HG02884 (cell line): ENCODE measurements around the gene RCAN2.
A peak's percentile ranks its signal among the peaks of the same experiment; 100 is the strongest.

Source experiments
- ATAC-seq: cut with Tn5 transposase; IDR thresholded peaks from one replicate; pipeline ENCODE4 v1.9.1; 2021; ENCODE audit warnings: mild to moderate bottlenecking, moderate library complexity; ENCODE audit not compliant: unreplicated experiment

RCAN2 gene

DNA sequence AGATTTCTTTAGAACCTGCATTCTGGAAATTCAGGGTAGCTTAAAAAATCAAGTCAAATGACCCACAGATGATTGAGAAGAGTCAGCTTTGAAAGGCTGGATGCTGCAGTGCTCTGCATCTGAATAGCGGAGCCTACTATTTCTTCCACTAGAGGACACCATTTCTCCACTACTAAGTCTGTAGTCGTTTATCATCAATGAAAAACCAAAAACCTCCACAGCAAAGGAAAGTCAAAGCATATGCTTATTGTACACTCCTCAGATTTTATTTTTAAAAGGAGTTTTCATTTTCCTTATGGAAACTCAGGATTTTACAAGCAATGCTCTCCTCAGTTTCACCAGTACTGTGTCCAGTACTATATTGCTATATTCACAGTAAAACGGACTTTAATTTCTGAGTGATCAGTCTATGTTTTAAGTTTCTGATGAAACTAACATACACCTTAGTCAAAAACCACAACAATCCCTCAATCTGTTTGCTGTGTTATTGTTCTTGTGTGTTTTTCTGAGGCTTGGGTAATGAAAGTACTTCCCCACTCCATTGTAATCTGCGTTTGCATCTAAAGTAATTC, 269.9 kb downstream of the RCAN2 start:
- peak; percentile 47 for ATAC-seq

DNA sequence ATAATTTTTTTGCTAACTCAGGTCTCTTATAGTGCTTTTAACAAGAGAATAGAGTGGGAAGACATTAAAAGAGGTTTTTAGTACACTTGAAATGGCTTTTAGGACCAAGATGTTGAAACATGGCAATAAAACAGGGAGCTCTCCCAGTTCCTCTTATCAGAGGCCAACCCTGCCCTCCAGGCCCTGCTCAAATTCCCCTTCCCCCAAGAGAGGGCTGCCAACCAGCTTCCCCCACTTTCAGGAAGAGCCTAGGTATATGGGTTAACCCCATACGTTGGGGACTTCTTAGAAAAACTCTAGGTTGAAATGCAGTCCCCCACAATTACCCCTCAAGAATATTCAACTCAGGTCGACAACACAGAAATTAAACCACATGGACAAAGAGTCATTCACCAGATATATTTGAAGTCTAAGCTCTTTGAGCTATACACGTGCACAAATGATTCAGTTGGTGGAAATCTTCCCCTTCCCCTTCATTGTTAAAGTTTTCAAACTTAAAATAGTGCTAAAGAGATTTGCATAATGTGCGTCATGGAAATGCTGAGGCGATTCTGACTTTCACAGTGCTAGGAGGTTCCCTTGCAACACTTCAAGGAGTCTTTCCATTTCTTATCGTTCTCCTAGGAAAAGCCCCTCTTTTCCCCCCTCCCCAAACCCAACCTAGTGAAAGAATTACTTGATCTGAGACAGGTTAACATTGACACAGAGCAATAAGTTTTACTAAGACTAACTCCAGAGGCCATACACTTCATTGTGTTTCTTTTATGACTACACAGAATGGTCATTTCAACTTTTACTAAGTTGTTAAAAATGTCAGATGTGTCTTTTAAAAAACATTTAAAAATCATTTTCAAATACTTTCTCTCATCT, 270.7 kb downstream of the RCAN2 start:
- peak; percentile 52 for ATAC-seq

DNA sequence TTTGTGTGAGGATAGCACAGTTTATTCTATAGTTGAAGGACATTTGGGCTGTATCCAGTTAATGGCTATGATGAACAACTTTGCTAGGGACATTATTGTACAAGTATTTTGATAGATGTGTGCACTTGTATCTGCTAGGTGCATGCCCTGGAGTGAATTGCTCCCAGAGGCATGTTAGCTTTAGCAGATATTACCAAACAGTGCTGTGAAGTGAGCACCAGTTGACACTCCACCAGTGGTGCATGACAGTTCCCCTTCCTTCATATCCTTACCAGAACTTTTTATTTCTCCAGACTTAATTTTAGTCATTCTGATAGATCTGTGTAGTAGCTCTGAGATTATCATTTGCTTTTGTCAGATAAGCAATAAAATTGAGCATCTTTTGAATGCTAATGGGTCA, 271.6 kb downstream of the RCAN2 start:
- no peak for ATAC-seq

DNA sequence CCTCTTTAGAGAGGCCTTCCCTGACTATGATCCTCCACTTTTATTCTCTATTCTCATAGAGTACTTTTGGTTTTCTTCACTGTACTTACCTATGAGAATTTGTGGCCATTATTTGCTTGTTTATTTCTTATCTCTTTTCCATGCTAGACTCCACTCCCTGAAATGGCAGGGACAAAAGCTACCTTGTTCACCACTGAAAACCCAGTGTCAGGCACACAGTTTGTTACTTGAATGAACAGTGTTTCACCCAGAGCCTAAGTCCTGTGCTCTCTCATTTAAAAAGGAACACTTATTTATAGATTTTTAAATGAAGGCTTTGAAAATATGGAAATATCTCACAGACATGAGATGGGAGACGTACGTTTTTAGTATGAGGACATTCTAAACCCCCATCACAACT, 272.8 kb downstream of the RCAN2 start:
- ATAC-seq = no peak

GRCh38 chr6:46217671-46218131, 273.5 kb downstream of the RCAN2 start:
- peak; percentile 67 for ATAC-seq

DNA sequence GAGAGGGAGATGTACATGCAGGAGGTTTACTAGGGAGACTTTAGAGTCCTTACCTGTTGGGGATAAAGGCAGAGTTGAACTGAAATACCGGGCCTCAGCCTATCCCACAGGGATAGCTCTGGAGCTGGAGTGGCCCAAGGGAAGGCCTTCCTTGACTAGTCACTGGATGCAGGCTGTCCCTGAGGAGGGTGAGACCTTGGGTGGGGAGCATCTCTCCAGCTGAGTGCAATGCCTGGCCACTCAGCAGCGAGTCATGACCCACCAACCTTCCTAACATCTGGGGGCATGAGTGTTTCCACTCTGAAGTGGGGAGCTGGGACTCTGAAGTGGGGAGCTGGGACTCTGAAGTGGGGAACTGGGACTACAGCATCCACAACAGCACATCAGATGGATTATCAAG, 274.4 kb downstream of the RCAN2 start:
- no peak for ATAC-seq

GRCh38 chr6:46215777-46216176, 275.5 kb downstream of the RCAN2 start:
- no peak for ATAC-seq

DNA sequence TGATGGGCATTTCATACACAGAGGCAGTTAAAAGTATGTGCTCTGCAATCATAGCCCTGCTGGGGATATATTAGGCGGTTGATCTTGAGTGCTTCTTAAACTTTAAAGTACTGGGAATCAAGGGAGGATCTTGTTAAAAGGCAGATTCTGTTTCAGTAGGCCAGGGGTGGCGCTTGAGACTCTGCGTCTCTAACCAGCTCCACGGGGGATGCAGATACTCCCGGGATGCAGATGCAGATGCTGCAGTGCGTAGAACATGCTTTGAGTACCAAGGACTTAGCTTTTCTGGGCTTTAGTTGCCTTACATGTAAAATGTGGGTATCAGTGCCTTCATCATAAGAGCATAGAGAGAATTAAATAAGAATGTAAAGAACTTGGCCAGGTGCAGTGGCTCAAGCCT, 276.0 kb downstream of the RCAN2 start:
- no peak for ATAC-seq

DNA sequence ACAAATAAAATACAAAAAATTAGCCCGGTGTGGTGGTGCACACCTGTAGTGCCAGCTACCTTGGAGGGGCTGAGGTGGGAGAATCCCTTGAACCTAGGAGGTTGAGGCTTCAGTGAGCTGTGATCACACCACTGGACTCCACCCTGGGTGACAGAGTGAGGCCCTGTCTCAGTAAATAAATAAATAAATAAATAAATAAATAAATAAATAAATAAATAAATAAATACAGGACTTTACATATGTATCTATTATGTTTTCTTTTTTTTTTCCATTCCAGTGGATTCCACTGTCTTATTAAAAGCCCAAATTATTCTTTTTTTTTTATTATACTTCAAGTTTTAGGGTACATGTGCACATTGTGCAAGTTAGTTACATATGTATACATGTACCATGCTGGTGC, 279.3 kb downstream of the RCAN2 start:
- no peak for ATAC-seq

DNA sequence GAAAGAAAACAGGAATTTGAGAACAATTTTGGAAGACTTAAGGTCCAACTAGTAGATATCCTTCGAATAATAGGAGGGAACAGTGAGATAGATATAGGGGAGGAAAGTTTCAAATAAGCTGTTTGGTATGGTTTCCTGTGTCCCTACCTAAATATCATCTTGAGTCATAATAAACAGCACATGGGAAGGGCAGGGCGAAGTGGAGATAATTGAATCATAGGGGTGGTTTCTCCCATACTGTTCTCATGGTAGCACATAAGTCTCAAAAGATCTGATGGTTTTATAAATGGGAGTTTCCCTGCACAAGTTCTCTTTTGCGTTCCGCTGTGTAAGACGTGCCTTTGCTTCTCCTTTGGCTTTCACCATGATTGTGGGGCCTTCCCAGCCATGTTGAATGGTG, 281.0 kb downstream of the RCAN2 start:
- ATAC-seq = no peak

GRCh38 chr6:46208303-46208702, 282.9 kb downstream of the RCAN2 start:
- ATAC-seq = no peak

DNA sequence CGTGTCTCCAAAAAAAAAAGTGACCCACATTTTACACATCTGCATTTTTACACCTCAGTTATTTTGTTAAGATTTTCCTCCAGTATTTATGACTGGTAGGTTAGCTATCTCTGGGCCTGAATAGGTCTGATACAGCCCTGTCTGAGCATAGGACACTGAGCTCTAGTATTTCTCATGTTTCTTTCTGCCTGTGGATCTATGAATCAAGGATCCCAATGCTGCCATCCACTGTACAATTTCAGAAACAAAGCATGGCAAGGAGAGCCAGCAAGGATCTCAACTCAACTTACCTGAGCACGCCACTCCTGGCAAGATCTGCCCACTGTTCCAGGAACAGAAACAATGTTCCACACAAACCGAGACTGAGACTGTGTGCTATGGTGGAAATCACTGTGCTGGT, 284.1 kb downstream of the RCAN2 start:
- no peak for ATAC-seq

GRCh38 chr6:46204880-46205650, 286.2 kb downstream of the RCAN2 start:
- no peak for ATAC-seq

DNA sequence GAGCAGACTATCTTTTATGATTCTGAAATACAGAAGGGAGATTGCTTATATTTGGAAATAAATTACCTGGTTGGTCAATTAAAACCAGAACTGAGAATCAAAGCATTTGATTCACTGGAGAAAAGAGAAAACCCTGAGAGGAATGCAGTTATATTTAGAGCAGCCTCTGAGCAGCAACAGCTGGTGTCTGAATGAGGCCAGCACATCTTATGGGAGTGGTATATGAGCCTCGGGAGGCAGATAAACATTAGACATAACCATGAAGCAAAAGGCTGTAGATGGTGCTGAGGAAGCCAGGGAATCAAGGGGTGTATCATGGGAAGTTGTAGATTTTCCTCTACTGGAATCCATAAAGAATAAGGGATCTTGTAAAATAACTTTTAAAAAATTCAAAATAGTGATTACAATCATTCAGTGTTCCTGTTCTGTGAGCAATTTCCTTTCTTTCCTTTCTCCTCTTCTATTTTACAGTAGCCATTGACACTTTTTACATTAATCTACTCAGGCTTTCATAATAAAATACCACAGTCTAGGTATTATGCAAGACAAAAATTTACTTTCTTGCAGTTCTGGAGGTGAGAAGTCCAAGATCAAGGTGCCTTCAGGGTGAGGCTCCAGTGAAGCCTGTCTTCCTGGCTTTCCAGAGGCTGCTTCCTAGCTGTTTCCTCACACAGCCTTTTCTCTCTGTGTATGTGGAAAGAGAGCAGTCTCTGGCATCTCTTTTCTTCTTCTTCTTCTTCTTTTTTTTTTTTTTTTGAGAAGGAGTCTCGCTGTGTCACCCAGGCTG, 287.7 kb downstream of the RCAN2 start:
- no peak for ATAC-seq

DNA sequence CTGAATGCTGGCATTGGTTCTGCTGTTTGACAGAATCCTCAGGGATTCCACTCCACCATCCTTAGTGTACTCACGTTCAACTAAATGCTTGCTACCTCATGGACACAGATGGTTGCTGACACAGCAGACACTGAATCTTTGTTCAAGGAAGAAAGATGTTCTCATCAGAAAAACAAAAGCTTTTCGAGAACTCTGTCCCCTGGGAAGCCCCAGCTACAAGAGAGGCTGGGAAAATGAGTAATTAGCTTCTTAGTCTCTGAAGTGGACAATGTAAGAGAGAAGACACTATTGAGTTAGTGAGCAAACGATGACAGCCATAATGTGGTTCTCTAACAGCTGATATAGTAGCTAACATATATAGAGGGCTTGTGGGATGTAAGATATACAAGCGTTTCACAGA, 289.5 kb downstream of the RCAN2 start:
- ATAC-seq = no peak

GRCh38 chr6:46199387-46199786, 291.9 kb downstream of the RCAN2 start:
- no peak for ATAC-seq

GRCh38 chr6:46191961-46192360, 299.3 kb downstream of the RCAN2 start:
- no peak for ATAC-seq

DNA sequence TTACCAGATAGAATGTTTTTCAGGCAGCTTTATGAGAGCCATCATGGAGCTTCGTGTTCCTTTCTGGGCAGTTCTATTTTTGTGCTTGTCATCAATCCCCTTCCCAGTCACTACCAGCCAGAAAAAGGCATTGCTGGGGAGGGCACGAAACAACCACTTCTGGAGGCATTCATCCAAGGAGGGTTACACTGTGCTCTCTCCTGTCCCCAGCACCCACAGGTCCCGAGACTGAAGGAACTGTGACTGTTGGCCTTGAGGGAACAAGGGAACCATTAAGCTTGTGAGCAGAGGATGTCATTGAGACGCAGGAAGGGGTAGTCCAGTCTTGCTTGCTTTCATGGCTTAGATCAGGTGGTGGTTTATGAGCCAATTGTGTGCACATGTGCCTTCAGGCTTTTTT, 300.4 kb downstream of the RCAN2 start:
- no peak for ATAC-seq

DNA sequence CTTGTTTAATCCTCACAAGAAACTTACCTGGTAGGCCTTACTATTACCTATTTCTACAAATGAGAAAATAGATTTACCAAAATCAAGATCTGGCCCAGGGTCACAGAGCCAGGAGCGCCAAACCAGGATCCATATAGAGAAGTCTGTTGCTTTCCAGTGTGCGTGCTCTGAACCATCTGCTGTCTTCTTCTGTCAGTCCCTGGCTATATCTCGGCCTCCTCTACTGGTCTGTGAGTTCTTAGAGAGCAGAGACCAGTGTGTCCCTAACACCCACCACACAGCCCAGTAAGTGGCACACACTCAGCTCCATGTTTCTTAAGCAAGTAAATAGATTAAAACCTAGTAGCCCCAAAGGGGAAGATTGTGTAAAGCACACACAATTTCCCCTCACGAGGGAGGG, 301.5 kb downstream of the RCAN2 start:
- ATAC-seq = no peak

- no peak for ATAC-seq
Observed at GRCh38 chr6:46186583-46186982, 304.7 kb downstream of the RCAN2 start.

DNA sequence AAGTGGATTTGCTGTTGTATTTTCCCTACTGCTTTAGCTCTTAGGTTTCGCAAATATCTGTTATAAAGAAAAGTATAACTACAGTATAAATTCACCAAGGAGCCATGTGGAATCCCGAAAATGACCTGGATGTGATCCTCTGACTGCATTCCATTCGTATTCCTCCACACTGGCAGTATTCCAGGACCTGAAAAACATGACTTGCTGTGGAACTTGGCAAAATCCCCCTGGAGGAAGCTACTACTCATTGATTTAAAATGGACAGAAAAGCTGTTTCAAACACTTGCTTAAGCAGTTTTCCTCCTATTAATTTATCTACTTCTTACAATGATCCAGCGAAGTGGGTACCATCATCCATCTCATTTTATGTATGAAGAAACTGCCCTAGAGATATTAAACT, 307.1 kb downstream of the RCAN2 start:
- ATAC-seq = no peak
